Sigmoid colon (tissue), 4 donors: Measurements from ENCODE around the gene ANKRD60.

ENCODE experiments used
- CTCF ChIP-seq, 4 experiments: fragments of 450-650 bp in 3 of 4; fragments of 200-600 bp in 1 of 4; IDR thresholded peaks; one replicate each; pipeline ENCODE4 v1.5.1; 2016 to 2019; ENCODE audit warnings: antibody characterized with exemption in 4 of 4, mild to moderate bottlenecking in 3 of 4, moderate library complexity in 2 of 4
- POLR2A ChIP-seq, 2 donors: fragments of 450-650 bp; IDR thresholded peaks; one replicate each; pipeline ENCODE4 v1.6.1; 2016; ENCODE audit warnings: antibody characterized with exemption in 2 of 2, mild to moderate bottlenecking in 2 of 2, moderate library complexity in 2 of 2
- POLR2AphosphoS5 ChIP-seq, 4 donors: sonication (generic); formaldehyde crosslinking; IDR thresholded peaks; one replicate each; pipeline ENCODE4 v1.6.1; 2017; ENCODE audit warnings: antibody characterized with exemption in 4 of 4

- TF ChIP-seq CTCF (IDR thresholded peaks at IDR 0.05) (no peak), POLR2AphosphoS5 (IDR thresholded peaks at IDR 0.05) (no peak), POLR2A (IDR thresholded peaks at IDR 0.05) (no peak)
Measured at GRCh38 chr20:58254890-58255289, 26.4 kb upstream of the ANKRD60 start.
